K562 (cell line): ENCODE data around the gene MED16. TPM values are rescaled to one million over a fixed set of nuclear protein-coding genes. Genes with fewer than 3 reads are reported as not detected.

Experiments used
- ATAC-seq: fragments of 200-7000 bp; cut with Tn5 transposase; 3 replicates; pipeline ENCODE4 v1.9.1; 2020; ENCODE audit warnings: moderate library complexity
- BruUV-seq: library from RNA; stranded (reverse); fragments of 400-500 nt; replicated peaks from 2 replicates; lab custom pipeline; 2021; lab: Mats Ljungman, UMichigan
- CTCF ChIA-PET: fragments of 300-600 bp; formaldehyde crosslinking; extraction: SDS; loops from one replicate; lab custom pipeline; 2021; ENCODE audit warnings: low intra/inter-chr PET ratio; lab: Yijun Ruan, JAX
- POLR2A ChIA-PET: fragments of 300-600, 350-650 bp; sonication (Branson Sonifier 250); formaldehyde crosslinking; extraction: SDS; loops from one replicate; lab custom pipeline; 2021; ENCODE audit warnings: antibody characterized with exemption, inconsistent platforms; lab: Yijun Ruan, JAX
- DNase-seq, 4 experiments: peaks; one replicate each; pipeline versions ENCODE4 v3.0.0 to v3.0.0-alpha.2; 2011 to 2018; ENCODE audit warnings: low spot score in 3 of 4, mixed read lengths in 3 of 4; ENCODE audit errors: extremely low read depth in 1 of 4
- FAIRE-seq: peaks from 2 replicates; lab custom pipeline; 2011; peaks lifted over from hg19 to GRCh38; lab: Jason Lieb, UNC
- H2AFZ ChIP-seq: 2 replicates; pipeline ENCODE4 v1.6.0; 2011; ENCODE audit warnings: low read depth, low read length, control low read depth, inconsistent platforms
- H3K27ac ChIP-seq: fragments of 200-600 bp; 3 replicates; pipeline ENCODE4 v1.8.0; 2011; ENCODE audit warnings: low read depth, mild to moderate bottlenecking, control low read depth, inconsistent platforms, low read length, moderate library complexity, mixed read lengths; ENCODE audit errors: extremely low read depth
- H3K27me3 ChIP-seq, 2 experiments: fragments of 300-600 bp in 1 of 2; 2 replicates in 1 of 2; 3 replicates in 1 of 2; pipeline versions ENCODE4 v1.6.0 to v1.8.0; 2011; ENCODE audit warnings: inconsistent platforms in 2 of 2, low read length in 2 of 2, mild to moderate bottlenecking in 1 of 2, mixed read lengths in 1 of 2, moderate library complexity in 1 of 2; ENCODE audit not compliant: control insufficient read depth in 2 of 2, insufficient read depth in 2 of 2
- H3K36me3 ChIP-seq: fragments of 300-600 bp; 3 replicates; pipeline ENCODE4 v1.8.0; 2011; ENCODE audit warnings: mild to moderate bottlenecking, low read length, inconsistent platforms; ENCODE audit not compliant: control insufficient read depth, insufficient read depth
- H3K4me1 ChIP-seq, 2 experiments: fragments of 200-600 bp in 1 of 2; replicated peaks in 1 of 2; 2 replicates in 1 of 2; 3 replicates in 1 of 2; pipeline versions ENCODE4 v1.5.1 to v1.8.0; 2011; ENCODE audit warnings: inconsistent platforms in 2 of 2, low read length in 2 of 2, mild to moderate bottlenecking in 1 of 2, mixed read lengths in 1 of 2, moderate library complexity in 1 of 2; ENCODE audit not compliant: control insufficient read depth in 2 of 2, insufficient read depth in 2 of 2
- H3K4me2 ChIP-seq: 2 replicates; pipeline ENCODE4 v1.6.1; 2011; ENCODE audit warnings: low read length, control low read depth, inconsistent platforms, mixed read lengths; ENCODE audit not compliant: insufficient read depth
- H3K4me3 ChIP-seq: fragments of 200-600 bp; sonication (generic), shearing (Covaris generic); 2 replicates; pipeline ENCODE4 v1.5.1; 2016; ENCODE audit warnings: control low read depth, inconsistent platforms
- H3K79me2 ChIP-seq: fragments of 200-600 bp; 3 replicates; pipeline ENCODE4 v1.8.0; 2011; ENCODE audit warnings: low read length, inconsistent platforms; ENCODE audit not compliant: control insufficient read depth, insufficient read depth
- H3K9ac ChIP-seq, 2 experiments: 2 replicates each; pipeline versions ENCODE4 v1.6.0 to v1.6.1; 2011; ENCODE audit warnings: low read depth in 2 of 2, low read length in 2 of 2, control low read depth in 1 of 2, inconsistent platforms in 1 of 2, mild to moderate bottlenecking in 1 of 2, mixed read lengths in 1 of 2; ENCODE audit not compliant: insufficient read depth in 1 of 2
- H3K9me1 ChIP-seq: one replicate; pipeline ENCODE4 v1.6.0; 2011; ENCODE audit warnings: inconsistent platforms, mild to moderate bottlenecking, low read length, moderate library complexity; ENCODE audit not compliant: control insufficient read depth, insufficient read depth
- H3K9me3 ChIP-seq: replicated peaks from 2 replicates; pipeline ENCODE4 v1.5.1; 2011; ENCODE audit warnings: low read depth, low read length, inconsistent platforms; ENCODE audit not compliant: control insufficient read depth, insufficient read depth
- H4K20me1 ChIP-seq: replicated peaks from 2 replicates; pipeline ENCODE4 v1.6.1; 2011; ENCODE audit warnings: low read length, inconsistent platforms, mixed read lengths; ENCODE audit not compliant: control insufficient read depth, insufficient read depth
- KLF13 ChIP-seq: fragments of 450-650 bp; IDR thresholded peaks from 2 replicates; pipeline ENCODE4 v1.6.1; 2016; ENCODE audit warnings: missing genetic modification characterization, low read depth, mild to moderate bottlenecking, missing compliant biosample characterization, moderate library complexity, borderline replicate concordance
- POLR2A ChIP-seq: fragments of 450-650 bp; conservative IDR thresholded peaks from 2 replicates; pipeline ENCODE4 v1.6.1; 2016
- SMAD4 ChIP-seq: fragments of 250-450 bp; sonication (Bioruptor Pico); conservative IDR thresholded peaks from 2 replicates; pipeline ENCODE4 v1.8.0; 2021; ENCODE audit warnings: inconsistent platforms, mild to moderate bottlenecking, moderate library complexity
- WGBS: fragments of 100-300 bp; shearing (Covaris generic); methylation state at CpG from one replicate; pipeline ENCODE4 v1.1.6; 2016; ENCODE audit warnings: low coverage, mixed read lengths; ENCODE audit not compliant: insufficient coverage; ENCODE audit errors: missing lambda C conversion rate; 5-methylcytosine and 5-hydroxymethylcytosine counted together
- in situ Hi-C: fragments of 300-500 bp; cut with MboI; formaldehyde crosslinking; loops from 4 replicates; pipeline ENCODE4 v1.15.0; 2018; ENCODE audit warnings: inconsistent platforms, mixed read lengths
- intact Hi-C: fragments of 100-400 bp; cut with micrococcal nuclease; formaldehyde crosslinking; loops from 2 replicates; pipeline ENCODE4 v1.14.2; 2022
- polyA plus RNA-seq, 8 experiments: library from polyadenylated mRNA; depleted of rRNA in 4 of 8; stranded (reverse) in 5 of 8; unstranded in 3 of 8; fragments of >200 nt; fragmentation: Nextera tagmentation in 2 of 8; fragmentation: Illumina TruSeq in 1 of 8; extraction: Ambion mirVana in 2 of 8; extraction: Trizol in 1 of 8; gene quantifications; 2 replicates each; pipeline versions ENCODE4 v1.2.1 to v1.2.3, GENCODE V29; 2011 to 2014; ENCODE audit warnings: inconsistent platforms in 1 of 8, missing spikeins in 1 of 8
- total RNA-seq, 7 experiments: library from RNA; depleted of rRNA in 6 of 7; stranded (reverse); fragments of >200 nt in 6 of 7; fragmentation: Illumina TruSeq in 2 of 7; extraction: Trizol in 2 of 7; gene quantifications; 2 replicates each; pipeline versions ENCODE4 v1.2.1 to v1.2.3, GENCODE V29; 2011 to 2021; ENCODE audit warnings: low replicate concordance in 1 of 7
- TF ChIP-seq, protein P1 (sequence below): sonication (generic); formaldehyde crosslinking; IDR thresholded peaks from 2 replicates; pipeline ENCODE4 v1.8.0; 2022; ENCODE audit warnings: mild to moderate bottlenecking, missing genetic modification reagents, borderline replicate concordance
- TF ChIP-seq, protein P2 (sequence below): fragments of 250-450 bp; sonication (Bioruptor Pico); IDR thresholded peaks from 2 replicates; pipeline ENCODE4 v1.6.1; 2021; ENCODE audit warnings: mild to moderate bottlenecking
- TF ChIP-seq, protein P3 (sequence below): conservative IDR thresholded peaks from 2 replicates; pipeline ENCODE4 v1.6.1; 2011; ENCODE audit warnings: low read depth, mild to moderate bottlenecking, low read length; ENCODE audit not compliant: control insufficient read depth
- TF ChIP-seq, protein P4 (sequence below): fragments of 450-650 bp; IDR thresholded peaks from 2 replicates; pipeline ENCODE4 v1.6.1; 2016; ENCODE audit warnings: missing biosample characterization, missing genetic modification characterization
- TF ChIP-seq, protein P5 (sequence below), 2 experiments: IDR thresholded peaks; 2 replicates each; pipeline ENCODE4 v1.6.1; 2011; ENCODE audit warnings: borderline replicate concordance in 1 of 2, control low read depth in 1 of 2, low read depth in 1 of 2, low read length in 1 of 2, mild to moderate bottlenecking in 1 of 2, mixed read lengths in 1 of 2, moderate library complexity in 1 of 2; ENCODE audit not compliant: insufficient read depth in 1 of 2, insufficient read length in 1 of 2, poor library complexity in 1 of 2, severe bottlenecking in 1 of 2; ENCODE audit errors: extremely low read depth in 1 of 2
- TF ChIP-seq, protein P6 (sequence below), 2 experiments: fragments of 450-650 bp in 1 of 2; sonication (generic) in 1 of 2; formaldehyde crosslinking in 1 of 2; IDR thresholded peaks in 1 of 2; conservative IDR thresholded peaks in 1 of 2; 2 replicates each; pipeline versions ENCODE4 v1.6.1 to v1.8.1; 2016 to 2023; ENCODE audit warnings: mild to moderate bottlenecking in 2 of 2, moderate library complexity in 2 of 2, inconsistent platforms in 1 of 2, missing genetic modification reagents in 1 of 2

MED16 gene
- total and polyA plus RNA-seq, 9 of the 15 experiments (the other 6 are each of a cell fraction or from before 2014, with no cell fraction given) = 0.89 to 59.9 (median 8.6) TPM

DNA sequence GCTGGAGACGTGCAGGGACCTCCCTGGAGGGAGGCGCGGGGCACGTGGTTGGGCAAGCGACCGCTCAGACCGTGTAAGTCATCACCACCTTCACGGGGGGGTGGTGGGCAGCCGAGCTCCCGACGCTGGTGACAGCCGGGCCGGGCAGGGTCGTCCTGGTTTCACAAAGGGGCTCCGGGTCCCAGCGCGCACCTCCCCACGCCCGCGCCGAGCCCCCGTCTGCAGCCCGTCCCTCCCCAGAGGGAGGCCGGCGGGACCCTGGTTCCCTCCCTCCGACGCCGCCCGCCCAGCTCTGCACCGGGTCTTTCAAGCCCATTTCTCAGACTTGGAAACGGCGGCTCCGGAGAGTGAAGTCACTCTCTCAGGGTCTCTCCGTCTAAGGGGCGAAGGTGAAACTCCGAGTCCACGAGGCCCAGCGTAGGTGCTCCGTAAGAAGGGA lies 32.1 kb upstream of the MED16 start (continued):
- TF ChIP-seq, protein P1, sequence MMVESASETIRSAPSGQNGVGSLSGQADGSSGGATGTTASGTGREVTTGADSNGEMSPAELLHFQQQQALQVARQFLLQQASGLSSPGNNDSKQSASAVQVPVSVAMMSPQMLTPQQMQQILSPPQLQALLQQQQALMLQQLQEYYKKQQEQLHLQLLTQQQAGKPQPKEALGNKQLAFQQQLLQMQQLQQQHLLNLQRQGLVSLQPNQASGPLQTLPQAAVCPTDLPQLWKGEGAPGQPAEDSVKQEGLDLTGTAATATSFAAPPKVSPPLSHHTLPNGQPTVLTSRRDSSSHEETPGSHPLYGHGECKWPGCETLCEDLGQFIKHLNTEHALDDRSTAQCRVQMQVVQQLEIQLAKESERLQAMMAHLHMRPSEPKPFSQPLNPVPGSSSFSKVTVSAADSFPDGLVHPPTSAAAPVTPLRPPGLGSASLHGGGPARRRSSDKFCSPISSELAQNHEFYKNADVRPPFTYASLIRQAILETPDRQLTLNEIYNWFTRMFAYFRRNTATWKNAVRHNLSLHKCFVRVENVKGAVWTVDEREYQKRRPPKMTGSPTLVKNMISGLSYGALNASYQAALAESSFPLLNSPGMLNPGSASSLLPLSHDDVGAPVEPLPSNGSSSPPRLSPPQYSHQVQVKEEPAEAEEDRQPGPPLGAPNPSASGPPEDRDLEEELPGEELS = peak; percentile 8; the same call in 1 of the 2 replicates
- TF ChIP-seq POLR2A = 0 out of 2 replicates have a peak, but pooled peaks have one; percentile 49
- TF ChIP-seq, all 486 proteins: peak for 110

DNA sequence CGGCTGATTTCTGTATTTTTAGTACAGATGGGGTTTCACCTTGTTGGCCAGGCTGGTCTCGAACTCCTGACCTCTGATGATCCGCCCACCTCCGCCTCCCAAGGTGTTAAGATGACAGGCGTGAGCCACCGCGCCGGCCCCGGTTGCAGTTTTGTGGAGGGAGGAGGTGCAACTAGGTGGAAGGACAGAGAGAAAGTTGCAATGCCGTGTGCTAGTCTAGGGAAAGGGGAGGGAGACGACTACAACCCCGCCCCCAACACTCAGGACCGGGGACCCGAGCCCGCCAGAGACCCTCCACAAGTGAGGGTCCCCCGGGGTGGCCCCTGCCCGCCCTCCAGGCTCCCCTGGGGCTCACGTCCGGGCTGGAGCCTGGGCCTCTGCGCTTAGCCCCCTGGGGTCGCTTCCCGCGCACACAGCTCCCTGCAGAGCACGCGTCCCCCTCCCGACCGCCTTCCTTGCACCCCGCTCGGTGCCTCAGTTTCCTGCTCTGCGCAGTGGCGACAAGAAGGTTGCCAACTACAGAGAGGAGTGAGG lies 31.6 kb upstream of the MED16 start:
- peak in 2 of 4 experiments; percentile 54 to 84 for DNase-seq
- H3K36me3 ChIP-seq = peaks cover 17% of the 10 kb centered on the region; the same call in 2 of the 3 replicates
- peak; percentile 41 for ATAC-seq
- no peaks in the 10 kb centered on the region for H3K9me3 ChIP-seq
- peak overlapping the region; percentile 85 to 99 for H3K9ac ChIP-seq
- H3K79me2 ChIP-seq = peaks cover 60% of the 10 kb centered on the region
- 2% methylated on average over 24 of the region's 31 CpGs for WGBS
- intact Hi-C loops = loop anchor here (1.0 to 2.0 kb wide), 2 partner anchors 30 to 56 kb away; no protein-coding TSS in a partner anchor
- no peaks in the 10 kb centered on the region; the same call in 1 of the 2 replicates for H4K20me1 ChIP-seq
- POLR2A ChIA-PET = interaction anchor here (0.6 to 4.2 kb wide), 7 partner anchors 31 to 128 kb away, joined by 3 to 24 read pairs (median 3); partner anchors contain the start of genes PTBP1, RNU6-2 and WDR18
- peak; percentile 82 for FAIRE-seq
- peaks cover 8 to 78% of the 10 kb centered on the region in 2 experiments; a peak in 4 of 5 replicates for H3K4me1 ChIP-seq
- peak overlapping the region; percentile 97 for H3K27ac ChIP-seq
- H3K27me3 ChIP-seq = no peaks in the 10 kb centered on the region
- H3K9me1 ChIP-seq = no peaks in the 10 kb centered on the region
- no TSS peak for BruUV-seq
- in situ Hi-C loops = loop anchor here (5.0 kb wide), 3 partner anchors 58 to 318 kb away; partner anchors contain the start of genes ATP5F1D and WDR18
- CTCF ChIA-PET = interaction anchor here (0.6 to 8.8 kb wide), 4 partner anchors 58 to 270 kb away, joined by 3 to 158 read pairs (median 4); partner anchors contain the start of gene WDR18
- peak overlapping the region; percentile 95 for H3K4me2 ChIP-seq
- peak overlapping the region; percentile 99 for H3K4me3 ChIP-seq
- peak overlapping the region; percentile 82 for H2AFZ ChIP-seq
- TF ChIP-seq, protein P2, sequence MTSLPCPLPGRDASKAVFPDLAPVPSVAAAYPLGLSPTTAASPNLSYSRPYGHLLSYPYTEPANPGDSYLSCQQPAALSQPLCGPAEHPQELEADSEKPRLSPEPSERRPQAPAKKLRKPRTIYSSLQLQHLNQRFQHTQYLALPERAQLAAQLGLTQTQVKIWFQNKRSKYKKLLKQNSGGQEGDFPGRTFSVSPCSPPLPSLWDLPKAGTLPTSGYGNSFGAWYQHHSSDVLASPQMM (CRISPR knock-in tag) = no peak
- TF ChIP-seq, protein P3, sequence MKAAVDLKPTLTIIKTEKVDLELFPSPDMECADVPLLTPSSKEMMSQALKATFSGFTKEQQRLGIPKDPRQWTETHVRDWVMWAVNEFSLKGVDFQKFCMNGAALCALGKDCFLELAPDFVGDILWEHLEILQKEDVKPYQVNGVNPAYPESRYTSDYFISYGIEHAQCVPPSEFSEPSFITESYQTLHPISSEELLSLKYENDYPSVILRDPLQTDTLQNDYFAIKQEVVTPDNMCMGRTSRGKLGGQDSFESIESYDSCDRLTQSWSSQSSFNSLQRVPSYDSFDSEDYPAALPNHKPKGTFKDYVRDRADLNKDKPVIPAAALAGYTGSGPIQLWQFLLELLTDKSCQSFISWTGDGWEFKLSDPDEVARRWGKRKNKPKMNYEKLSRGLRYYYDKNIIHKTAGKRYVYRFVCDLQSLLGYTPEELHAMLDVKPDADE = 0 out of 2 replicates have a peak, but pooled peaks have one; percentile 16
- TF ChIP-seq SMAD4 (CRISPR knock-in tag) = 0 out of 2 replicates have a peak, but pooled peaks have one; percentile 1
- TF ChIP-seq, protein P4, sequence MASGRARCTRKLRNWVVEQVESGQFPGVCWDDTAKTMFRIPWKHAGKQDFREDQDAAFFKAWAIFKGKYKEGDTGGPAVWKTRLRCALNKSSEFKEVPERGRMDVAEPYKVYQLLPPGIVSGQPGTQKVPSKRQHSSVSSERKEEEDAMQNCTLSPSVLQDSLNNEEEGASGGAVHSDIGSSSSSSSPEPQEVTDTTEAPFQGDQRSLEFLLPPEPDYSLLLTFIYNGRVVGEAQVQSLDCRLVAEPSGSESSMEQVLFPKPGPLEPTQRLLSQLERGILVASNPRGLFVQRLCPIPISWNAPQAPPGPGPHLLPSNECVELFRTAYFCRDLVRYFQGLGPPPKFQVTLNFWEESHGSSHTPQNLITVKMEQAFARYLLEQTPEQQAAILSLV (tag) = no peak
- TF ChIP-seq KLF13 (tag) = 0 out of 2 replicates have a peak, but pooled peaks have one; percentile 11
- TF ChIP-seq, protein P5, sequence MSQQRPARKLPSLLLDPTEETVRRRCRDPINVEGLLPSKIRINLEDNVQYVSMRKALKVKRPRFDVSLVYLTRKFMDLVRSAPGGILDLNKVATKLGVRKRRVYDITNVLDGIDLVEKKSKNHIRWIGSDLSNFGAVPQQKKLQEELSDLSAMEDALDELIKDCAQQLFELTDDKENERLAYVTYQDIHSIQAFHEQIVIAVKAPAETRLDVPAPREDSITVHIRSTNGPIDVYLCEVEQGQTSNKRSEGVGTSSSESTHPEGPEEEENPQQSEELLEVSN (IDR thresholded peaks at IDR 0.05; ENCODE audit: borderline replicate concordance in 1 of 2, extremely low read depth in 1 of 2, insufficient read depth in 1 of 2, insufficient read length in 1 of 2, low read depth in 1 of 2, low read length in 1 of 2, poor library complexity in 1 of 2, severe bottlenecking in 1 of 2) = peak; percentile 87 to 89
- TF ChIP-seq, protein P6, sequence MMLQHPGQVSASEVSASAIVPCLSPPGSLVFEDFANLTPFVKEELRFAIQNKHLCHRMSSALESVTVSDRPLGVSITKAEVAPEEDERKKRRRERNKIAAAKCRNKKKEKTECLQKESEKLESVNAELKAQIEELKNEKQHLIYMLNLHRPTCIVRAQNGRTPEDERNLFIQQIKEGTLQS (IDR thresholded peaks at IDR 0.05) = no peak
- TF ChIP-seq, protein P6 (CRISPR knock-in tag; conservative IDR thresholded peaks at IDR 0.05) = 0 out of 2 replicates have a peak, but pooled peaks have one; percentile 3
